GM21526 (cell line): ENCODE measurements around the gene ASPG.
"Not testable (repeated sequence)": the region's sequence is repeated elsewhere in the genome, so short reads cannot be mapped to it uniquely, and the experiment has no call there.

Source experiments
- ATAC-seq: cut with Tn5 transposase; IDR thresholded peaks from one replicate; pipeline ENCODE4 v1.9.1; 2021; ENCODE audit warnings: moderate library complexity; ENCODE audit not compliant: unreplicated experiment, low FRiP score

The ASPG gene

DNA sequence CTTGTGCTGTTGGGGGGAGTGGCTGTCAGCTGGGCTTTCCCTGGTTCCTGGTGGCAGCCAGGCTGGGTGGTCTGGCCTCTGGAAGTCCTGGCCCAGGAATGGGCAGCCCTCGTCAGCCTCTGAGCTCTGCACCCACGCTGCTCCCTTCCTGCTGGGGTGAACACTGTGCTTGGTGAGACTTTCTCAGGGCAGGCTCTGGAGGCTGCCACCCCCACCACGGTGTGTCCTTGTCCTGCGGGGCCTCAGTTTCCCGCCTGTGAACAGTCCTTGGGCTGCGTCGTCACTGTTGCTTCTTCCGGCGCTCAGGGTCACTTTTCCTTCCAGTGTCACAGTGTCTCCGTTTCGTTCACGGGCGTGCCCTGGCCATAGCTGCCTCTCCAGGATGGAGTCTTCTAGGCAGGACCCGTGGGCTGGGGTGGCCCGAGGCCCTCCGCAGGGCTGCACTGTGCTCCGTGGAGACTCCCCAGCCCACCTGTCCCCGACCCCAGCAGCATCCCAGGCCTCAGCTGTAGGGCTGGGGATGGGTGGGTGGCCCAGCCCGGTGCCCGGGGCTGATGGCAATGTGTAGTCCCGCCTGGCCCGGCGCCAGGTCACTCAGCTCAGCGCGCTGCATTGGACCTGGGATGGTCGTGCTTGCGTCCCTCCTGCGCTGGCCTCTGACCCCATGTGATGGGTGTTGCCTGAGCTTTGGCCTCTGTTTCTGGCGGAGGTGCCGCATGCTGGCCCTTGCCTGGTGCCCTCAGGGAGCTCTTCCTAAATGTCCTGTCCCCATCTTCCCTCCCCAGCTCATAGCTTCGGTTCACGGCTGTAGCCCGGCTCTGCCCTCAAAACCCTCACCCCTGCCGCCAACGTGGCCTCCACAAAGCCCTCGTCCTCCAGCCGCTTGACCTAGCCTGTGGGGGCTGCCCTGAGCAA, 59.7 kb downstream of the ASPG start:
- ATAC-seq, result no peak

DNA sequence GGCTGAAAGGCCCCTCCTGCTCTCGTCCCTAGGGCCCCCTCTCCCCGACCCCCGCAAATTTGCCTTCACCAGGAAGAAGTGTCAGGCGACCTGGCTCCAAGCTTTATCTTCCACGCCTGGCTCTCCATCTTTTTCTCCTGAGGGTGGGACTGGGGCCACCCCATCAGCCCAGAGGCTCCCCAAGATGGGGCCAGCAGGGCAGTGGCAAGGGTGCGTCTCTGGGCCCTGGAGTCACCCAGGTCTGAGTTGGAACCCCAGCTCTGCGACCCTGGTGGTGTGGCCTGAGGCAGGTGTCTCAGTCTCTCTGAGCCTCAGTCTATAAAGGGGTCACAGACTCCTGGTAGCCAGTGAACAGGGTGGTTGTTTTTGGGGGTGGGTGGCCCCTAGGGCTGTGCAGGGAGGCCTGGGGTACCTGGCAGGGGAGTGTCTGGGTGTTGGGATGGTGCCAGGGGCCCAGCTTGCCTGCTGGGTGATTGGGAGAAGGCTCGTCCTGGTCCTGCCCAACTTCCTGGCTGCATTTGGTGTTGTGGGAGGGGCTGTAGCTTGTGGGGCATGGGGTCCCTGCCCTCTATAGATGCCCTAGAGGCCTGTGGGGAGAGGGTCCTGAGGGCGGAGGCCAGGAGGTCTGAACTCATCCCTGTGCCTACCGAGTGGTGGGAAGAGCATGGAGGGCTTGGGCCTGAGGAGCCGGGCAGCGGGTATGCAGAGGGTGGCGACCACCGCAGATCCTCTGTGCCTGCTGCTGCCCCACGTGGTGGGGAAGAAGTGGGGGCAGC, 60.5 kb downstream of the ASPG start:
- ATAC-seq, result no peak

DNA sequence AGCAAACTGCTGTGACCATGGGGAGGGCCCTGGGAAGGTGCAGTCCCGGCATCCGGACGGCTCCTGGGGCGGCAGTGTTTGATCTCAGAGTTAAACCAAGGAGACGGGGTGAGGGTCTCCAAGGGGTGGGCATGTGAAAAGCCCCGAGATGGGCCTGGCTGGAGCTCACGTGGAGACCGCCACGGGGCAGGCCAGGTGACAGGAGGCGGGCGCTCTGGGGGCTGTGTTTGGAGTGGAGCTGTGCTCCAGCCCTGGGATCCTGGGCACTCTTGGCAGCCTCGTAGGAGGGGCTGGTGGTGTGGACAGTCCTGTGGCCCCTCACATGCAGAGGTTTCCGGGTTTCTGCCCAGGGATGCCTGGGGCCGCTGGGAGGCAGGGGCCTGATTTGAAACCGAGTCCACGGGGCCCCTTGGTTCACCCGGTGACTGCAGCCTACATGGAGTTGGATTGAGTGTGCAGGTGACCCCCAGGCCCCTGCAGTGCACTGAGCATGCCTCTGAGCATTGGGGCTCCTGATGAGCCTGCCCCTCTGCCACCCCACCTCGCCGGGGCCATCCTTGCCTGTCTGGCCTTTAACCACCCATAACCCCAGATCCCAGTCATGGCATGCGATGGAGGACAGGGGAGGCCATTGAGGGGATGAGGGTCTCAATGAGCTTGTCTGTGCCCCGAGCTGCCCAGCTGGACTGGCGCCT, 61.3 kb downstream of the ASPG start:
- no peak for ATAC-seq

DNA sequence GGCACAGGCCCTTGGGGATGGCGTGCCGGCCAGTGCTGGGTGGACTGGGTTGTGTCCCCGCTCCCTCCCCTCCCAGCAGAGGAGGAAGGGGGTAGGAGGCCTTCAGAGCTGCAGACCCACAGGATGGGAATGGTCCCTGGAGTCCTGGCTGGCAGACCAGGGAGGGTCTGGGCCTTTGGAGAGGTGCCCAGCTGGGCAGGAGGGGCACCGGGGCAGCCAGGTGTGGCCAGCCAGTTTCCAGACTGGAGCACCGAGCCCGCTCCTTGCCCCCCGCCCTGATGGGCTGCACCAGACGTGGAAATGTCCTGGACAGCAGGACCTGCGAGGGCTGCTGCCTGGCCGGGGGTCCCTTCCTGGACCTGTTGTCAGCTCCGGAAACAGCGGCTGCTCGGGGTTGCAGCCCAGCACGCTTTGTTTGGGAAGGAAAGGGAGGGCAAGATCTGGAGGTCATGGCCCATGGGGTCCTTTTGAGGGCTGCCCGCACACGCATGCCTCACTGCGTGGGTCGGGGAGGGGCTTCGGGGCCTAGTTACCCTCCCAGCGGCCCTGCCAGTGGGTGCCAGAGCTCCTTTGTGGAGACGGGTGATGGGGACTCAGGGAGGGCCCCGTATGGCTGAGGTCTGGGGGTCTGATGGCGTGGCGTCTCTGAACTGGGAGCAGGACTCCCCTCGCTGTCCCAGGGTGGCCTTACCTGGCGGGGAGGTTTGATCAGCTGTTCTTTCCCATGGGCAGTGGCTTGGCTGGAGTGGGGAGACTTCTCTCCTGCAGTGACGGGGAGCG, 62.0 kb downstream of the ASPG start:
- ATAC-seq, result no peak

DNA sequence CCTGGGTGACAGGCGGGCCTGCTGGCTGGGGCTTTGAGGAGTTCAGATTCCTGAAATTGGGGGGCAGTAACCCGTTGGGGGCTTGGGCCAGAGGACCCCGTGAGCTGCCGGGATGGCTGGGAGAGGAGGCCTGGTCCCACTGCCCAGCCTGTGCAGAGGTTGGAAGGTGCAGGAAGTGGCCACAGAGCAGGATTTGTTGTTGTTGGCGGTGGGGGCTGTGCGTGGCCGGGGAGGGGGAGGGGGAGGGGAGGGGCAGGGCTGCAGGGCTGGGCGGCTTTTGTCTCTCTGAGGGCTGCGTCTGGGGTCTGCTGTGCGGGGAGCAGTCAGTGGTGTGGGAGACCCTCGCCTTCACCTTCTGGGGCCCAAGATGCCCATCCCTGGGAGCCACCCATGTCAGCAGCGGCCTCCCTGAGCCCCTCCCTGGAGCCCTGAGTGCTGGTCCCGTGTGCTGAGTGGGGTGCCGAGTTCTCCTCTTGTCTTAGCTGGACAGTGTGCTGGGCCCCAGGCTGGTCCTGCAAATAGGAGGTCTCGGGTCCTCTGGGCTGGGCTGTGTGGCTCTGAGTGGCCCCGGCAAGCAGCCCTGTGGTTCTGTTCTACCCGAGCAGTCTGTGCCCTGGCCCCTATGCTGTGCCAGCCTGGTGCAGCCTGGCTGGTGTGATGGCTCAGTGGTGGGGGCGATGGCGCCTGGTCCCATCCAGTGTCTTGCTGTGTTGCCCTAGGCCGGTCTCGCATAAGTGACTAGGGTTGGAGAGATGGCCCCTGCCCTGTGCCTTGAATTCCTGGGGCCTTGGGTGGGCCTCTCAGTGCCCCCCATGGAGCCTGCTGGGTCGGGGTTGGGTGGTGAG, 63.2 kb downstream of the ASPG start:
- no peak for ATAC-seq

DNA sequence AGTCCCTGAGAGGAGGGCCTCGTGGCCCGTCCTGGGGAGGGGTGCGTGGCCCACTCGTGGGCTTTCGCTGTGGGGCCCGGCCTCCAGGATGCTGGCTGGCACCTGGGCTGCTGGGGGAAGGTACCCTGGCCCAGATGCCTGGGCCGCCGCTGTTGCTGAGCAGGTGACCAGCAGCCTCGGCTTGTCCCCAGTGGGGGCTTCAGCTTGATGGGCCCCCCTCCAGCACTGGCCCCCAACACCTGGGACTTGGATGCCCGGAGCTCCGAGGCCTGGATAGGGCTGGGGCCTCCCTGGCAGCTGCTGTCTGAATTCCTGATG, 63.7 kb downstream of the ASPG start:
- ATAC-seq, result no peak

DNA sequence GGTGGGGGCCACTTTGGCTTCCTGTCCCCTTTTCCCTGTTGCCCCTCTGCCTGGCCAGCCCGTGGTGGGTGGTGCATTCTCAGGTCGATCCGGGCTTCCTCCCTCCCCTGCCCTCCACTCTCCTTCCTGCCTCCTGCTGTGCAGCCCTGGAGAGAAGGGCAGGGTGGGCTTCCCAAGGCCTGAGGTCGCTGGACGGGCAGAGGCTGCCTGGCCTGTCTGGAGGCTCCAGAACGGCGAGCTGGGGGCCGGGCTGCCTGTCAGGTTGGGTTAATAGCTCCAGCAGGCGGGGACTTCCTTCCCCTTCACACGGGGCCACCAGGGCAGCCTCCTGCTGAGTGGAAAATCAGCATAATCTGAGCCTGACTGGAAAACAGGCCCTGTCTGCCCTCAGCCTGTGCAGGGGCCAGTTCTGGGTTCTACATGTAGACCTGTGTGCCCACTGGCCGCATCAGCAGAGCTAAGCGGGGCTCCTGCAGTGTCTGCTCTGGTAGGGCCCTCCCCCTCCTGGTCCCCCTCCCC, 64.2 kb downstream of the ASPG start:
- no peak for ATAC-seq

DNA sequence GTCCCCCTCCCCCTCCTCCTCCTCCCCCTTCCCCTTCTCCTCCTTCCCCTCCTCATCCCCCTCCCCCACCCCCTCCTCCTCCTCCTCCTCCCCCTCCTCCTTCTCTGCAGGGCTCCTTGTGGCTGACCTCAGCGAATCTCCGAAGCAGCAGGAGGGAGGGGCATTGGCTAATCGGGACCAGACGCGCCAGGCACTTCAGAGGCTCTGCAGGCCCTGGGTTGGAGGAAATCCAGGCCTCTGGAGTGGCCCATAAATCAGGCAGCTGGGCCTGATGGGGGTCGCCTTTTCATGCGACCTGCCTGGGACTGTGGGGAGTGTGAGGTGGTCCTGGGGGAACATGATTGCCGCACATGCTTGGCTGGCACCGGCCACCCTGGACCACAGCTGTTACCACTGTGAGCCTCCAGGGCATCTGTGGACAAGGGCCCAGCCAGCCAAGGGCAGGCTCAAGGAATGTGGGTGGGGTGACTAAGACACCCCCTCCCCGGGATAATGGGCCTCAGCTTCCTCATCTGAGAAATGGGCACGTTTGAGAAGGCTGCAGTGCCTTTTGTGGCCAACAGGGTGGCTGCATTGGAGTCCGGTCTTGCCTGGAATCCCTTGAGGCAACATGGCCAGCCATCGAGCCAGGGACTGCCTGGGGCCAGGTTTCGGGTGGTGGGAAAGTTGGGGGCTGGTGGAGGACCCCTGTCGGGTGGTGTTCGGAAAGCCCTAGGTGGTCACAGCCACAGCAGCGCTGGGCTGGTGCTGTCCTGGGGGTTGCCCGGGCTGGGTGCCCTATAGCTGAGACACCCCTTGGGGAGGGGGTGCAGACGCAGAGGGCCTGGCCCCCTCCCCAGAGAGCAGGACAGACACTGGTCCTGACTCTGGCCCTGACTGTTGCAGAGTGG, 64.9 kb downstream of the ASPG start:
- ATAC-seq, result no peak

DNA sequence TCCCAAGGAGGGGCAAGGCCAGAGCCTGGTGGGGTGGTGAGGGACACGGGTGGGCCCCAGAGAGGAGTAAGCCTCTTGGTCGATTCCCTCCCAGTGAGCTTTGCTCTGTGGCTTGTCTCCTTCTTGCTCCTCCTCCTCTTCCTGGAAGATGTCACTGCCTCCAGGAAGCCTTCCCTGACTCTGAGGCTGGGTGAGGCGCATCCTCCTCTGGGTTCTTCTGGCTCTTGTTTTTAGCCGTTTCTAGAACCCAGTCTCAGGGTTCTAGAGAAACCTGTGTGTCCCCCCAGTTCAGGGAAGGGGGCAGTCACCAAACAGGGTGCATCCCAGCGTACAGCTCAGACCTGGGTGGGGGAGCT, 65.5 kb downstream of the ASPG start:
- ATAC-seq, result no peak

DNA sequence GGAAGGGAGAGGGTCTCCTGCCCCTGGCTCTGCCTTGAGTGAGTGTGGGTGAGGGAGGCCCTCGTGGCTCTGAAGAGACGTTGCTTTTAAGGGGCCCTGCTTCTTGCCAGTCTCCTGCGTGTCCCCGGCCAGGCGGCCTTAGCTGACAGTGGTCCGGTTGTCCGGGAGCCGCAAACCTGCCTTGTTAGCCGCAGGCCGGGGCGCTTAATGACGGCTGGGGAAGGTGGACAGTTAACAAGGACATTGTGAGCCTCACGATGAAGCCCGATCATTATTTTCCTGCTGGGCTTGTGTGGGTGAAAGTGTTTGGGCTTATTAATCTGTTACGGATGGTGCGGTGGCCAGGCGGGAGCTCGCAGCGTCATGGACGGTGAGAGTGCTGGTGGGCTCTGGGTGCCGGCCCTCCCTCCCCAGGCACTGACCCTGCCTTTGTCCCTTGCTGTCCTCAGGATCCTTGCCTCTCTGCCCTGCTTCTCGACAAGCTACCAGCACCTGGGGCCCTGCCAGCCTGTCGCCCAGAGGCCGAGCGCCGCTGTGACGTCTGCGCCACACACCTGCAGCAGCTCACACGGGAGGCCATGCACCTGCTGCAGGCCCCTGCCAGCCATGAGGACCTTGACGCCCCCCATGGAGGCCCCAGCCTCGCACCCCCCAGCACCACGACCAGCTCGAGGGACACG, 66.2 kb downstream of the ASPG start:
- ATAC-seq, result no peak

DNA sequence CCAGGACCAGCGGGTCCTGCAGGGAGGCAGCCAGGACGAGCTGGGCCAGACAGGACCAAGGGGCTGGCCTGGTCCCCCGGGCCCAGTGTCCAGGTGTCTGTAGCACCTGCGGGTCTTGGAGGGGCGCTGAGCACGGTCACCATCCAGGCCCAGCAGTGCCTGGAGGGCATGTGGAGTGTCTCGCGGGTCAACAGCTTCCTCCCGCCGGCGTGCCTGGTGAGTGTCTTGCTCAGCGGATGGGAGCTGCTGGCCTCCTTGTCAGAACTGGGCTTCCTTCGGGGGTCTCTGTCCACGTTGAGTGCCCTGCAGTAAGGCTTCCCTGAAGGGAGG, 66.7 kb downstream of the ASPG start:
- ATAC-seq, result no peak

DNA sequence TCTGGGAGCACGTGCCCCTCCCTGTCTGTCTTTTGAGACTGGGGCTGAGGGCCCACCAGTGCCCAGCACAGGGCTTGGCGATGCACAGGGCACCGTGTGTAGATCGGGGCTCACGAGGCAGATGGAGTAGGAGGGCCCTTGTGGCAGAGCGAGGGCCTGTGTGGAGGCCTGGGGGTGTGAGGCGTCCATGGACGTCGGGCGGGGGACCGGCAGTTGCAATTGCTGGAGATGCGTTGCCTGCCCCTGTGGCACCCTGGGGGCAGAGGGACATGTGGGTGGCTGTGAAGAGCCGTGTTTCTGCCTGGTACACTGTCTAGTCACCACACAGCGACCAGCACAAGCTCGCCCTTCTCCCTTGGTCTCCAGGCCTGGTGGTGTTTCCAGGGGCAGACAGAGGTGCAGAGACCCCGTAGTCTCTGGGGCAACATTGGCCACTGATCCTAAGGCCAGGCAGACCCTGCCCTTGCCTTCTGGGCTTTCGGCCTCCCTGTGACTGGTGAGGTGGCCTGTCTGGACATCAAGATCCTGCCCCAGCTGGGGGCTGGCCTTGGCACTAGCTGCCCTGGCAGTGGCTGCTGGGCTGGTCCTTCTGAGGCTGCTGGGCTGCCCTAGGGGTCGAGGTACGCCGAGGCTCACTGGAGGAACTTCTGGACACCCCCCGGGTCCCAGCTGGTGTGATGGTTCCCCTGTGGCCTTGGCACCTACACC, 67.3 kb downstream of the ASPG start:
- no peak for ATAC-seq

DNA sequence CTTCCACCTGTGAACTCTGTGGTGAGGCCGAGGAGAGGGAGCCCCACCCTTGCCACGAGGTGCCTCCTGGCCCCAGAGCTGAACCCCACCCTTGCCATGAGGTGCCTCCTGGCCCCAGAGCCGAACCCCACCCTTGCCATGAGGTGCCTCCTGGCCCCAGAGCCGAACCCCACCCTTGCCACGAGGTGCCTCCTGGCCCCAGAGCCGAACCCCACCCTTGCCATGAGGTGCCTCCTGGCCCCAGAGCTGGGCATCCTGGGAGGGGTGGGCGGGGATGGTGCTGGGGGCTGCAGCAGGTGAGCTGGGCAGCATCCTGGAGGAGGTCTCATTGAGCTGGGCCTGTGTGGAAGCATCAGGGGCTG, 67.9 kb downstream of the ASPG start:
- ATAC-seq, result not testable (repeated sequence)

DNA sequence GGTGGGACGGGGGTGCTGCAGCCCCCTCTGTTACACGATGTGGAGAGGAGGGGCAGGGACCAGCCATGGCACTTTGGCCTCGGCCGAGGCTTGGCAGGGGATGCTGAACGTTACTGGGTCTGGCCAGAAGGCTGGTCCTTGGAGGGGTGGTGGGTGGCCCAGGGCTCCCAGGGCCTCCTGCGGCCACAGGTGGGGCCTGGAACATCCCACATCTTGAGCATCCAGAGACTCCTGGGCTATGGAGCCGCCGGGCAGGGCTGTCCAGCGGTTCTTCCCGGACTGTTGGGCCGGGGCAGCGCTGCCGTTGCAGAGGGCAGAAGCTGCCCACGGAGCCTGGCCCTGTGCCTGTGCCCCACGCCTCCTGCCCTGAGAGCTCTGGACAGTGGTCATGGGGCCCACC, 68.7 kb downstream of the ASPG start:
- no peak for ATAC-seq

DNA sequence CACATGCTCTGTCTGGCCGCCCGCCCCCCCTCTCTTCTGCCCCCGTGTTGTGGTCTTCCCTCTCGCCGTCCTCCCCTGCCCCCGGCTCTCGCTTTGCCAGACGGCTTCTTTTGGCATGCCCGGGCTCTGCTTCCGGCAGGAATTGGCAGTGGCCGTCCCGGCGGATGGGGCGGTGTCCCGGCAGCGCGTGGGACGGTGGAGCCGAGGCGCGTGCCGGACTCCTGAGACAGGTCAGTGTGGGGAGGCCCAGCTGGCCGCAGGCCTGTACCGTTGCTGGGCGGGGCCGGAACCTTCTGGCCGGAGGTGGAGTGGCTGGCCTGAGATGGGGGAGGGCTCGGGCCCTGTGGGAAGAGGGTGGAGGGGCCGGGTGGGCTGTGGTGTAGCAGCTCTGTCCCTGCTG, 70.0 kb downstream of the ASPG start:
- no peak for ATAC-seq

DNA sequence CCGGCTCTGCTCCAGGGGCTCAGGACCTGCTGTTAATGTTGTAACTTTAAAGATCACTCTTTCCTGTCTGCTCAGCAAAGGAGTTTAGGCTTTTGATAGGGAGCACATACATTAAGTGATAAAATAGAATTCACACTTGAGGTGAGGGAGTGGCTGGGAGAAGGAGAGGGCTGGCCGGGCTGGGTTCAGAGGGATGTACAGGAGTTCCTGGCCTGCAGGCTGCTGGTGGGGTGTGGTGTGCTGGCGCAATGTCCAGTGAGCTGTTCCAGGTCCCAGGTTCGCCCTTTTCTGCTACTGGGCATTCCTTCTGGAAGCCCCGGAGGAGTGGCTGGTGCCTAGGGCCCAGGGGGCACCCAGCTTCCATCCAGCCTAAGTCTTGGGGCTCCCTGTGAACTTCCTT, 70.6 kb downstream of the ASPG start:
- ATAC-seq, result no peak

DNA sequence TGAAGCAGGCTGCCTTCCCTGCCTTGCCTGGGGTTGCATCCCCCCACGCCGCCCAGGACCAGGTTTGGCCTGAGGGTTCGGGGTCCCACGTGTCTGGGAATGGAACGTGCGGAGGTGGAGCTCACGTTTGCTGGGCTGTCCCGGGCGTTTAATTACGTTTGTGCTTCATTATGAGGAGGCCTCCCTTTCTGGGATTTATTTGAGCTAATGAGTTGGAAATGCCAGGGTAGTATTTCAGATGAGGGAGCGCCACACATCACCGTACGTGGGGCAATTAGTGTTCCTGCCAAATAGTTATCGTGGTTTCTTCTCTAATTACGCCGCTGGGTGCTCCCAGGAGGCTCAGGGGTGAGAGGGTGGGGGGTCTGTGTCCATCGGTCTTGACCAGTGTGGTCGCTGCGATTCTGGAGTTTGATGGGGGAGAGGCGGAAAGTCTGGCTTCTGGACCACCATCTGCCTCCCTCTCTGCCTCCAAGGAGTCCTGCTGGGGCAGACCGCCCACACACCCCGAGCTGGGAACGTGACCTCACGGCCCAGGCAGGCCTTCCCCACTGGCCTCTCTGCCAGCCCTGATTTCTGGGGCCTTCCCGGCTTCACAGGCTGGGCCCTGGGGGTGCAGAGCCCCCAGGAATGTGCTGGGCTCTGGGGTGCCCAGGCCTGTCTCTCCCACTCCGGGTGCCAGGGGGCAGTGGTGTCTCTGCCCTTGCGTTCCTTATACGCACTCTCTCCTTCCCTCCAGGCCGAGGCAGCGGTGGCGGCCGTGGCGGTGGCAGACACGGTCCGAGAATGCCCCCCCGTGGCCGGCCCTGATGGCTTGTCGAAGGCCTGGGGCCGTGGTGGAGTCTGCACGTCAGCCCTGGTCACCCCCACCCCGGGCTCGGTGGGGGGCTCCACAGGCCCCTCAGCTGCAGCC, 71.8 kb downstream of the ASPG start:
- ATAC-seq, result no peak
